Medulla oblongata (tissue), 1 donor: ENCODE measurements around the gene TRMT1.
"Not testable (repeated sequence)": the region's sequence is repeated elsewhere in the genome, so short reads cannot be mapped to it uniquely, and the experiment has no call there.

ENCODE experiments used
- DNase-seq: peaks from one replicate; pipeline ENCODE4 v3.0.0-alpha.2; 2015; ENCODE audit errors: extremely low spot score

The TRMT1 gene

DNA sequence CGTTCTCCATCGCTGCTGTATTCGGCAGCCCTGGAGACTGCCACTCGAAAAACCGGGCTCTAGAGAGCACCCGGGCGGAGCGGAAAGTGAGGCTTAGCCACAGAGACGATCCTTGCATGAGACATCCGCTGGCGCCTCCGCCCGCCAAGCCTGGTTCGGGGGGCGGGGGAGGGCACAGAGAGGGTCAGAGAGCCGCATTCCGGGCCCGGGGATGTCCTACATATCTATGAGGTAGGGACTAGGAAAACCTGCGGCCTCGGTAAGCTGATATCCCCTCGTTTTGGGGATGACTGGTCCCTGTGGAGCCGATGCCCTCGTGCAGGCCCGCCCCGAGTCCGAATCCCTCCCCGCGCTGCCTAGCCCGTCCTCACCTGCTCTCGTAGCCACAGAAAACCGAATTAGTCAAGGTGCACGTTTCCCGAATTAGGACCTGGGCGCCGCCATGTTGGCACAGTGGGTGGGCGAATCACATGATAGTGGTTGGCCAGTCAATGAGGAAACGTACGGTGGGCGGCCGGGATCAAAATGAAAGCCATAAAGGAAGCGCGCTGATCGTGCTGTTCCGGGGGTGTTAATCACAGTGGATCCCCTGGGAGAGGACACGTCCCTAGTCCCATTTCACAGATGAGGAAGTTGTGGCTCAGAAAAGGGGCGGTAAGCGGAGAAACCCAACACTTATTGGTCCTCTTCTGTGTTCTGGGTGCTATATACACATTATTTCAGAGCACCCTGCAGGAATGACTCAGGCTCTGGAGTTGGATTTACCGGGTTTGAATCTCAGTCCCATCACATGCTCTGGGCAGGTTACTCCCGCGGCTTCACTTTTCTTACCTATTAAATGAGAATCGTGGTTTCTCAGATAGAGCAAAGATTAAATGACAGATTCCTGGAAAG lies at the start of gene TRMT1:
Gene TRMT1 (minus strand): TSS at position 459 of the 894 bp plus-strand sequence. CDS start 341 bp downstream, at position 118.
- DNase-seq = peak; percentile 90

DNA sequence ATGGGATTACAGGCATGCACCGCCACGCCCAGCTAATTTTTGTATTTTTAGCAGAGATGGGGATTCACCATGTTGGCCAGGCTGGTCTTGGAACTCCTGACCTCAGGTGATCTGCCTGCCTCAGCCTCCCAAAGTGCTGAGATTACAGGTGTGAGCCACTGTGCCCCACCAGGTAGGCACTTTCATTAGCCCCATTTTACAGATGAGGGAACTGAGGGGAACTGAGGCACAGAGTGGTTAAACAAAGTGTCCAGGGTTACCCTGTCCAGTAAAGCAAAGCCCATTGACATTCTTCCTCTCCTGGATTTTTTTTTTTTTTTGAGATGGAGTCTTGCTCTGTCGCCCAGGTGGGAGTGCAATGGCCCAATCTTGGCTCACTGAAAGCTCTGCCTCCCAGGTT lies 49.6 kb upstream of the TRMT1 start:
- not testable (repeated sequence) for DNase-seq

DNA sequence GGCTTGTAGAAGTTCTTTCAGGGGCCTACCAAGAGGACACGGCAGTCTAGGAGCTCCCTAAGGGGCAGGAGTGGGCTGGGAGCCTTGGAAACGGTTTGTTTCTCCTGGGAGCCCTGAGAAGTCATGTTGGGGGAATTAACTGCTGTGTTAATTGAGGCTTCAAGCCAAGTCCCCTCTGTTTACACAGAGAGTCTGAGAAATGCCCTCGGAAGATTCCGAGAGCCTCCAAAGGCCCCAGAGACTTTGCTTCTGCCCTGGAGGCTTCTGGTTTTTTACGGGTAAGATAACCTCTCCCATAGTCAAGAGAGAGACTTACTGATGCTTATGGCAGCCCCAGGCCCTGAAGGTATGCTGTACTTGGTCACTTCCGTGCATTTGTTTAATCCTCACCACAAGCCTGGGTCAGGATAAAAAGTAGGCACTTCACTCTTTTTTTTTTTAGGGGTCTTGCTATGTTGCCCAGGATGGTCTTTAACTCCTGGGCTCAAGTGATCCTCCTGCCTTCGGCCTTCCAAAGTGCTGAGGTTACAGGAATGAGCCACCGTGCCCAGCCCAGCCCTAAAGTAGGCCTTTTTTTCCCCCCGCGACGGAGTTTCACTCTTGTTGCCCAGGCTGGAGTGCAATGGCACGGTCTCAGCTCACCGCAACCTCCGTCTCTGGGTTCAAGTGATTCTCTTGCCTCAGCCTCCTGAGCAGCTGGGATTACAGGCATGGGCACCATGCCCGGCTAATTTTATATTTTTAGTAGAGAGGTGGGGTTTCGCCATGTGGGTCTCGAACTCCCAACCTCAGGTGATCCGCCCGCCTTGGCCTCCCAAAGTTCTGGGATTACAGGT lies 48.8 kb upstream of the TRMT1 start:
- DNase-seq = no peak

GRCh38 chr19:13164343-13165161 lies 48.0 kb upstream of the TRMT1 start:
- DNase-seq = peak; percentile 45

- DNase-seq = peak; percentile 78
These were observed 47.2 kb upstream of the TRMT1 start for GRCh38 chr19:13163609-13164342.

DNA sequence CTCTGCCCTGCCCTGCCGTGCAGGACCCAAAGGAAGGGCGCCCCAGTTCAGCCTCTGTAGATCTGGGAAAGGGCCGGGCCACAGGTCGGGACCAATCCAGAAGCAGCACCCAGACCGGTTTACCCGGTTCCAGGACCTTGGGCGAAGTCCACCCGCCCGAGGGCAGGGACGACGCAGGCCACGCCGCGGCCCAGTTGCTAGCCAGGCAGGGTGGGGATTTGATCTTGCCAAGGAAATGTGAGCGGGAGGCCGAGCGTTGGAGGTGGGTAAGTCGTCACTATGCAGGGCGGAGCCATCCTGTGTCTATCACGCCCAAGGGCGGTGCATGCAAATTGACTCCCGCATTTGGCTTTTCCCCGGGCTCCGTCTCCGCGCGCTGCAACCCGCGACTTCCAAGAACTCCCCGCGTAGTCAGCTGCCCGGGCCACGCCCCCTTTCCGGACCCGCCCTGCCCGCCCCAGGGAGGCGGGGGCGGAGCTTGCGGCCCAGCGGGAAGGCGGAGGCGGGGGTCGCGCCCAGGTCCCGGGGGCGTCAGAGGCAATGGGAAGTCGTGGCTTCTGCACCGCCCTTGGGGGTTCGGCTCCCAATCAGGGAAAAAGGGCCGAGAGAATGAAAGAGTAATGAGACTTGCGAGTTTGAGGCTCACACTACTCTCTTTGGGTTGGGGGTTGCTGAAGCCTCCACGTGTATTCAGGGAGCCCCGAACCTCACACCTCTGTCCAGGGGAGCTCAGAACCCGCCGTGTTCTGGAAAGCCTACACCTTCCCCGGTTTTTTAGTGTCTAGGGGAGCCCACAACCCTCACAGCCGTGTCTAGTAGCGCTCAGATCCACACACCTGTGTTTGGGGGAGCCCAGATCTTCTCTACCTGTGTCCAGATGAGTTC lies 46.4 kb upstream of the TRMT1 start:
- DNase-seq = peak; percentile 96

DNA sequence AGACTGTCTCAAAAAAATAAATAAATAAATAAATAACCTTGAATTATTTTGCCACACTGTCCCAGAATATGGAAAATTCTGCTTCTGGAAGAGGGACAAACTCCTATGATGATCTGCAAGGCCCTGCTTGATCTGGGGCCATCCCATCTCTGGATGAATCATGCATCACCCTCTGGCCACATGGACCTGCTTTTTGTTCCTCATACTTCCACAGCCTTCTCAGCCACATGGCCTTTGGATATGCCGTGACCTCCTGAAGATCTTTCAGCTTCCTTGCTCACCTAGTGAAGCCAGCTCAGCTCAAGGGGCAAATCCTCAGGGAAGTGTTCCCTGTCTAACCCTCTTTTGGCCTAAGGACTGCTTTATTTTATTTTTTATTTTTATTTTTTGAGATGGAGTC lies 44.0 kb upstream of the TRMT1 start:
- no peak for DNase-seq

- DNase-seq = no peak
These were observed 43.2 kb upstream of the TRMT1 start for GRCh38 chr19:13159713-13160112.

GRCh38 chr19:13155472-13156359 lies 39.2 kb upstream of the TRMT1 start:
- peak; percentile 54 for DNase-seq

DNA sequence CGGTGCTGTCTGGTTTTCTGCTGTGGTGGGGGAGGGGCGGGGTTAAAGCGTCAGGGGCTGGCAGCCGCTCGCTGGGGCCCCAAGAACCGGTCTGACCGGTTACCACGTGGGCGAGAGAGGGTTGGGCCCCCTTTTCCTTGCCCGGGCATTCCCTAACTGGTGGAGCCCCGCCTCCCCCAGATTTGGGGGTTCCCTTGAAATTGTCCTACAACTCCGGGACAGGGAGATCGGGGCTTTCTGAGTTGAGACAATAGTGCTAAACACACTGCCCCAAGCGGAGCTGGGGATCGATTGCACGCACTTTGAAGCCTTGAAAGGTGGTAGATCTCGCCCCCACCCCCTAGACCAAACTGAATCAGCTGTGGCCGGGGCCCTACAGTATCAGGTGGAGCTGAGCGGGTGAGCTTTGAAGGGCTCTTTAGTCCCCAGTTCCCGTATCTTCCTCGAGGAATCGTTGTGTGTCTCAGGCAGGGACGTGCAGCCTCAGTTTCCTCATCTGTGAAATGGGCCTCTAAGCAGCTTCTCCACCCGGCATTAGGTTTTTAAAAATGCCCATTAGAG lies 38.5 kb upstream of the TRMT1 start:
- peak; percentile 74 for DNase-seq

GRCh38 chr19:13154241-13154778 lies 37.8 kb upstream of the TRMT1 start:
- DNase-seq = peak; percentile 84

DNA sequence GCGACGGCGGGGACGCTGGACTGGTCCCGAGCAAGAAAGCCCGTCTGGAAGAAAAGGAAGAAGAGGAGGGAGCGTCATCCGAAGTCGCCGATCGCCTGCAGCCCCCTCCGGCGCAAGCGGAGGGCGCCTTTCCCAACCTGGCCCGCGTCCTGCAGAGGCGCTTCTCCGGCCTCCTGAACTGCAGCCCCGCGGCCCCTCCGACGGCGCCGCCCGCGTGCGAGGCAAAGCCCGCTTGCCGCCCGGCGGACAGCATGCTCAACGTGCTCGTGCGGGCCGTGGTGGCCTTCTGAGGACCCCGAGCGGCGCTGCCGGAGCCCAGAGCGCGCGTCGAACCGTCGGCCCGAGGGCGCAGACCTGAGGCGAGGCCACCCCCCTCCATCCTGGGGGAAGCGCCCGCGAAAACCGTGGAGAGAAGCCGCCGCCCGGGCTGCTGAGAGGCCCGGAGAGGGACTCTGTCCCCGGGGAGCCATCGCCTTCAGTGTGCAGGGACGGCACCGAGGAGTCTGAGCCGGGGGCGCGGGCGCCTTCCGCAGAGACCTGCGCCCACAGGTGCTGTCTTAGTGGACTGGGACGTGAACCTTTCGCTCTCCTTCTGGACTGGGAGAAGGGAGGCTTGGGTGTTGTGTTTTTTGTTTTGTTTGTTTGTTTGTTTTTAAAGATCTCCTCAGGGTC lies 37.2 kb upstream of the TRMT1 start:
- DNase-seq = no peak

GRCh38 chr19:13152974-13153568 lies 36.5 kb upstream of the TRMT1 start:
- peak; percentile 98 for DNase-seq

- no peak for DNase-seq
These were observed 35.9 kb upstream of the TRMT1 start for GRCh38 chr19:13152356-13152973.

DNA sequence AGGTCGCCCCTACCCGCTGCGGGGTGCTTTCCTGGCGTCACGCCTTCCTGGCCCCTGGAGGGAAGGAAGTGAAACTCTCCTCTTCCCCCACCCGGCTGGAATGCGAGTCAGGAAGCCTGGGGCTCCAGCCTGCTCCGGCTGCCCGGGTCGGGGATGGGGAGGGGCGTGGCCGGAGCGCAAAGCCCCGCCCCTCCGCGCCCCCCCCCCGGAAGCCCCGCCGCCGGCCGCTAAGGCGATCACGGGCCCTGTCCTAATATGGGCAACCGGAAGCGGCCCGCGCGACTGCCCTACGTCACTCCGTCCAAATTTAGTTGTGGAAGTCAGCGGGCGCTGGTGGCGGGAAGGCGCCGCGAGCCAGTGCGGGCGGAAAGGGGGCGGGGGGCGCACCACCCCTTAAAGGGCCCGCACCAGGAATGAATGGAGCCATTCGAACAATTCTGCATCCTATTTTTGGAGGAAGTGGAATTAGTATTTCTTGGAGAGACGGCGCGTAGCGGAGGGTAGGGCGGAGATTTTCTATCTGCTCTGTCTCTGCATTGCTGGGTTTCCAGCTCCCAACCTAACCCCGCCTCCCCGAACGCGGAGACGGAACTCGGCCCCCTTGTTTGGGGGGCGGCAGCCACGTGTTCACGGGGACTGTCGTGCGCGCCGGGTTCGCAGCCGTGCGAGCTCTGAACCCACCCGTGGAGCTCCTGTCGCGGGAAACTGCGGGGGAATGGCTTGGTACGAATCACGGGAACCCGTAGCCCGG lies 35.2 kb upstream of the TRMT1 start:
- DNase-seq = peak; percentile 98

- DNase-seq = no peak
These were observed 34.5 kb upstream of the TRMT1 start for GRCh38 chr19:13150931-13151604.
